DMS 273 (cell line): ENCODE data around the gene CHN2.

Experiments used
- DNase-seq: peaks from one replicate; lab custom pipeline; 2025; ENCODE audit not compliant: unreplicated experiment; lab: John Stamatoyannopoulos, UW

Gene CHN2

GRCh38 chr7:29483219-29484104, 288.9 kb downstream of the CHN2 start:
- DNase-seq, result no peak

GRCh38 chr7:29484280-29484679, 289.7 kb downstream of the CHN2 start:
- no peak for DNase-seq

GRCh38 chr7:29485339-29486190, 291.0 kb downstream of the CHN2 start:
- DNase-seq, result peak; percentile 83

DNA sequence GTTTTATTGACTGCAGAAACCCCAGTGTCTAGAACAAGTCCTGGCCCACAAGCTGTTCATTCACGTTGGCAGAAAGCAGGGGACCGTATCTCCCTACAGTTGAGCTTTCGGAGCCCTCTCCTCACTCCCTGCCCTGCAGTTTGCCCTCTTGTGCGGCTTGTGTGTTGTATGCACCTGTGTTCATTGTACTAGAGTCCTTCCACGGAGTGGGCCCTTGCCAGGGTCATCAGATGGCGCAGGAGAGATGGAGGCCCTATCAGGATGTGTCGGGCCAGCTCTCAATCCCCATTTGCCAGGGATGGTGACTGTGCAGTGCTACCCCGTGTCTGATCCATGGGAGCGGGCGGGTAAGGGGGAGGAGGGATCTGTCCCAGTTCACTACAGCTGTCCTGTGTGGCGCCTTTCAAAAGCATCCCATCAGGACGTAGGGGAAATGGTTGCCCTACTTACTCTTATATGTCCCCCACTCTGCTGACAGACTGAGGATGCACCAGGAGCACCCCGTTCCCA, 291.7 kb downstream of the CHN2 start:
- no peak for DNase-seq

DNA sequence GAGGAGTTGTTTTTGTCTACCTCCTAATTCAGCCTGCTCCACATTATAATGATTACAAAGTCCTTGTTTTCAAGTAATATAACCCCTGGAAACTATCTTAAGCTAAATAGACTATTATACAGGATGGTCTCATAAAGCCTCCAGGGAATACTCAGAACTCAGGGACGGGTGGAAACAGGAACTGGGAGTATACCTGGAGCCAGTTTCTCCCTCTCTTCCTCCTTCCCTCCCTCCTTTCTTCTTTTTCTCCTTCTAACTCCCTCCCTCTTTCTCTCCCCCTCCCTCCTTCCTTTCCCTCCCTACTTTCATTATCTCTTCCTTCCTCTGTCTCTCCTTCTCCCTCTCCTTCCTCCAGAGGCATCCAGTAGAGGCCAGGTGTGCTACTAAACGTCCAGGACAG, 292.8 kb downstream of the CHN2 start:
- DNase-seq, result no peak

DNA sequence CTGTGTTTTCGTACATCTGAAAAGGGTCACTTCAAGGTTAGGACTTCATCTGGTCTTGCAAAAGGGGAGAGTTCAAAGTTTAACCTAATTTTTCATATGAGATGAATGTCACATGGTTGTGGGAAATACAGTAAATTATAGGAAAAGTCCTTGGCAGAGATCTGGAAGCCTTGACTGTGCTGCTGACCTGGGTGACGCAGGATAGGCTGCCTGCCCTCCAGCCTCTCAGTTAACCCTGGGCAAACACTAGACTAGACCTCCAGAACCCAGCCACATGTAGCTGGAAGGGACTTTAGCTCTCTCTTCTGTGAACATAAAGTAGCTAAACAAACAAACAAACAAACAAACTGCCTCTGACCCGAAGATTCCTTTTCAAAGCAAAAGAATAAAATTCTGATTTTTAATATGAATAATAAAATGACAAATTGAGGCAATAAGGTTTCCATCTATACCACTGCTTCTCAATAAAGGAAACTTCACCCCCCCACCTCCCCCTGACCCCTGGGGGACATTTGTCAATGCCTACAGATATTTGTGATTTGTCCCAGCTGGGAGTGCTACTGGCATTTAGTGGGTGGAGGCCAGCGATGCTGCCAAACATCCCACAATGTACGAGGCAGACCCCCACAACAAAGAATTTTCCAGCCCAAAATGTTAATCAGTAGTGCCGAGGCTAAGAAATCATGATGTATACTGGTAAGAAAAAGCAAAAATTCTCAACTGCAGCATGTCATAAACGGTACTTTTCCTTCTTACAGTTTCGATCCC, 293.8 kb downstream of the CHN2 start:
- DNase-seq, result no peak

- no peak for DNase-seq
These were observed 294.4 kb downstream of the CHN2 start for GRCh38 chr7:29488977-29489376.

- DNase-seq, result no peak
These were observed 295.6 kb downstream of the CHN2 start for GRCh38 chr7:29490094-29490607.

DNA sequence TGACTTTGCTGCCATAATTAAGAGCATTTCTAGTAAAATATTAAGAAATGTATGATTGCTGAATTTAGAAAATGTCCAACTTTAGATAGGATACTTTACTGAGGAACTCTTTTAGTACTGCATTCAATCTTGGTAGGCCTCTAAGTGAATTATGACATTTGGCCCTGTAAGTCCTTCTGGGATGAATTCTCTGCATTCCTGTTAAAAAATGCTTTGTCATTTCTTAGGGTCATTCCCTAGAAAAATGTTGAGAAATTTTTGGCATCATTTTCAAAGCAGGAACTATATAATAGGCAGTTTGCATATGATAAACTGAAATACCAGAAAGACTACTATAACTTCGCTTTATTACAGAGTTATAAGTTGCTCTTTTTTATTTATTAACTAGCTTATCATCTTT, 299.8 kb downstream of the CHN2 start:
- DNase-seq, result no peak

DNA sequence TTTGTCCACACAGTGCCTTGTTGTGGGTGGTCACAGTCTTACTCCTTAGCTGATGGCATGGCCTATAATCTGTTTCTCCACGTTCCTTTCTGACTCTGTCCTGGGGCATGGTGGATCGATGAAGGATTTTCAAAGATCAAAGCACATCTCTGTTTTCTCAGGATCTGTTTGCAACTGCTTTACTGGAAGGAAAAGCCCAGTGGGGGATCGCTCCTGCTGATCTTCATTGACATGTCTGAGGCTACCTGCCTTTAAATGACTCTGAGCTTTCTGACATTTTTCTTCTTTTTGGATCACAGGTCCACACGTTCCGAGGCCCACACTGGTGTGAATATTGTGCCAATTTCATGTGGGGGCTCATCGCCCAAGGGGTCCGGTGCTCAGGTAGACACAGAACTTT, 301.1 kb downstream of the CHN2 start:
- DNase-seq, result no peak

DNA sequence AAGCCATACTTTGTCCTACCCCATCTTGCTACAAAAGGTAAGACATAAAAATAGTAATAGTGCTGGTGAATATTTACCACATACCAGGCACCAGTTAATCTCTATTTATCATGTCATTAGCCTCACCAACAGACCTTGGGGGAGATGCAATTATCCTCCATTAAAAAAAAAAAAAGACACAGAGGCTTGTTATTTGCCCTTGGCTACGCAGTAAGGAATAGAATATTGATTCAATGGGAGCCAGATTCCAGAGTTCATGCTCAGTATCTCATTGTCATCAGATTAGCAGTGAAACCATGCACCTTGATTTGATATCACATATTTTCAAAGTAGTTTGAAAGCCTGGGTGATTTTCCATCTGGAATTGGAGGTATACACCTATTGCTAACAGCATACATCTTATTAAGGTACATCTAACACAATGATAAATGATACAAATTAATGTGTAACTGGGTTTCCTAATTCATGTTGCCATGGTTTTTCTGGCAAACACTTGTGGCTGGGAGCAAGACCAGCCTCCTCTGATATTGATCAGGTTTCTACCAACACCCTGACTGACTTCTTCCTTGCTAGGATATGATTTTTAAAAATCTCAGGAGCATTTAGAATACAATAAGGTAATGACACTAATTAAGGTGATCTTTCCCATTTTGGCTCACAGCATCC, 301.9 kb downstream of the CHN2 start:
- no peak for DNase-seq

GRCh38 chr7:29499932-29500331, 305.4 kb downstream of the CHN2 start:
- no peak for DNase-seq

DNA sequence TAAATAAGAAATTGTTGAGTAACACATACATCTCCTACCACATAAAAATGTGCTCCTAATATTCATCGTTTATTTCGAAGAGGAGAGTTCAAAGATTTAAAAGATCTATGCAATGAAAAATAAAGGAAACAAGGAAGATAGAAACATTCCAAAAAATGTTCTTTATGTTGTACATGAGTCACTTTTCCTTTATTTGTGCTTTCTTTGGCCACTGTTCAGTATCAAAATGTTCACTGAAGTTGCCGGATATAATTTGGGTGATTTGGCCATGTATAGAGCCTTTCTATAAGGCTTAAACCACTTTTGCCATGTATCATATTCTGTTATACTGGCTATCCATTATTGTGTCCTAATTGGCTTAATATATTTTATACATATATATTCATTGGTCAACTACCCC, 306.1 kb downstream of the CHN2 start:
- no peak for DNase-seq

GRCh38 chr7:29502133-29502532, 307.6 kb downstream of the CHN2 start:
- DNase-seq, result no peak

GRCh38 chr7:29505931-29506330, 311.4 kb downstream of the CHN2 start:
- DNase-seq, result no peak

- DNase-seq, result no peak
These were observed 314.0 kb downstream of the CHN2 start for GRCh38 chr7:29508608-29509007.

- no peak for DNase-seq
These were observed 315.5 kb downstream of the CHN2 start for GRCh38 chr7:29510028-29510427.

GRCh38 chr7:29511337-29511736, 316.8 kb downstream of the CHN2 start:
- no peak for DNase-seq

DNA sequence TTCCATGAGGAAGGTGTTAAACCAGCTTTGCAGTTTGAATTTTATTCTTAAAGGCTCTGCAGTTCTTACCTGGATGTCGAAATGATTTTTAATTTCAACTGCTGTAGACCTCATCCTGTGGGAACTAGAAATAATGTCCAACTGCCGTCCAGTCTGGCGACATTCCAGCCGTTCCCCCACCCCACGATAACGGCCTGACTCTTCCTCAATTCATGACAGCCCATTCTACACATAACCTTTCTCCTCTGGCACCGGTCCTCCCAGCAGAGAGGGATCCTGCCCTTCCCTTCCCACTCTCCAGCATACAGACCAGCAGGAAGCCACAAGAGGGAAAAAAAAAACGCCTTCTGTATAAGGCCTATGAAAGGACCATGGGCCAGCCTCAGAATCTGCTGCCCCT, 317.3 kb downstream of the CHN2 start:
- DNase-seq, result no peak

DNA sequence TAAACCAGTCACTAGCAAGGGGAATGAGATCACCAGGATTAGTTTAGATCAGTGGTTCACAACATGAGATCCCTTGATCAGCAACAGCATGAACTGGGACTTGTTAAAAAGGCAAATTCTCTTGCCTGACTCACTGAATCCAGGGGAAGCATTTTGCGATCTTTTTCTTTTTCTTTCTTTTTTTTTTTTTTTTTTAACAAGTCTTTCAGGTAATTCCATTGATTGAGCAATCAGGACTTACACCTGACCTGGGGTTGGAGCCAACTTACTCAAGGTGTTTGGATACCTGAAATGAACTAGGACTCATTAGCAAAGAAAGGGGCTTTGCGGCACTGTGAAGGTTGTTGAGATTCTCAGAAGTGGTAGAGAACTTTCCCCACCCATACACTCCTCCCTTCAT, 321.9 kb downstream of the CHN2 start:
- no peak for DNase-seq
